HG03521 (cell line): Measurements from ENCODE around the gene CUL5.
"Not testable (repeated sequence)": the region's sequence is repeated elsewhere in the genome, so short reads cannot be mapped to it uniquely, and the experiment has no call there.

Source experiments
- ATAC-seq: cut with Tn5 transposase; IDR thresholded peaks from one replicate; pipeline ENCODE4 v1.9.1; 2021; ENCODE audit warnings: mild to moderate bottlenecking, moderate library complexity; ENCODE audit not compliant: unreplicated experiment

Gene CUL5

DNA sequence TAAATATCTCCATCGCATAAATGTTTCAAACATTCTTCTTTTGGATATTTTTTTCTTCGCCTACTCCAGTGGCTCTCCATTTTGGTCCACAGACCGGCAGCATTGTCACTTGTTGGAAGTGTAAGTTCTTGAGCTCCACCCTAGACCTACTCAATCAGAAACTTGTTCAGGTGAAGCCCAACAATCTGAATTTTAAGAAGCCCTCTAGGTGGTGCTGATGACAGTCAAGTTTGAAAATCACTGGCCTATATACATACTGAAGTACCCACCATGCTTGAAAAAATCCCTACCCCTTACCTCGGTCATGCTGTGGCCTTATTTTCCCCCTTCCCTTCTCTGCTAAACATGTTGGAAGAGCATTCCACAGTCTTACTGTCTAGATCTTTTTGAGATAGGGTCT lies 102.4 kb downstream of the CUL5 start:
- no peak for ATAC-seq

DNA sequence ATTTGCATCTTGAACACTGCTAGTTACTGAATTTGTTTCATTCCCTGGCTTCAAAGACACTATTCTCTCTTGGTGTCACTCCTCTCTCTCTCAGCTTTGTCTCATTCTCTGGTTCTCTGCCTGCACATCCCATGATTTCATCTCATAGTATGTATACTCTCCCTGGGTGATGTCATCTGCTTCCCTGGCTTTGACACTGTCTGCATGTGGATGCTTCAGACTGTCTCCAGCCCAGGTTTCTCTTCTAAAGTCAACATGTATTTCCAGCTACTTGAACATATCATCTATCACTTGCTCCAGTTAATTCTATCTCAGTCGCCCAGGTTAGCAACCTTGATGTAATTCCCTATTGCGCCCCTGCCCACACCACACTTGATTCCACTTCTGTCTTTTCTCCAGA lies 103.4 kb downstream of the CUL5 start:
- no peak for ATAC-seq

GRCh38 chr11:108115500-108116140 lies 106.9 kb downstream of the CUL5 start:
- ATAC-seq: no peak

- ATAC-seq: no peak
Observed at GRCh38 chr11:108117746-108118371, 109.2 kb downstream of the CUL5 start.

GRCh38 chr11:108120936-108121273 lies 112.2 kb downstream of the CUL5 start:
- ATAC-seq: peak; percentile 7

GRCh38 chr11:108121274-108122155 lies 112.8 kb downstream of the CUL5 start, which contains the start of gene ACAT1:
Gene ACAT1, plus strand, starts transcription at chr11:108121567. Its CDS starts 40 bp downstream, at chr11:108121607.
- ATAC-seq: peak; percentile 98

DNA sequence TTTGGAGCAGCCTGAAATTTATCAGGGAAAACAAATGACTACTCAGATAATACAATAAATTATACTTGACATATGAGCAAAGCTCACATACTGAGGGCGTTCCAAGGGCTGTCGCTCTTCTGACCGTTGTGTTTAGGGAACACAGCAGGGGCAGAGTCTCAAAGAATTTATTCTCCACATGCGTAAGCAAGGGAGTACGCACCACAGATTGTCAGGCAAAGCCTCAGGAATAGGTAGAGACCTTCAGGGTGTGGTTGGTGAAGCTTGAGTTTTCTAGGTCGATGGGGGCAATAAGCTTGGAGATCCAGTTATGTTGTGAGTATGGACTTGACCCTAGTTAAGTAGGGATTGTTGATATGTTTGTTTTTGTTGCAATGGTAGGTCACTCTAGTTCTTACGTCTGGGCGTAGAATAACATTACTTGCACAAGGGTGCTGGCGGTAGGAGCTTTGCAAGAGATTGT lies 113.5 kb downstream of the CUL5 start:
- no peak for ATAC-seq

- no peak for ATAC-seq
Observed at GRCh38 chr11:108125096-108125495, 116.4 kb downstream of the CUL5 start.

DNA sequence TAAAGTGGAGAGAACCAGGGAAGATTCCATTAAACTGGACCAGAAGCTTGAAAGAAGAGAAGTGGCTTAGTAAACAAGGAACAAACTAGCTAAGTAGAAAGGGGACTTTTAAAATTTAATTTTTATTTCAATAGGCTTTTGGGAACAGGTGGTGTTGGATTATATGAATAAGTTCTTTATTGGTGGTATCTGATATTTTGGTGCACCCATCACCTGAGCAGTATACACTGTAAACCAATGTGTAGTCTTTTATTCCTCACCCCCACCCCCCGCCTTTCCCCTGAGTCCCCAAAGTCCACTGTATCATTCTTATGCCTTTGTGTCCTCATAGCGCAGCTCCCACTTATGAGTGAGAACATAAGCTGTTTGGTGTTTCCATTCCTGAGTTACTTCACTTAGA lies 120.1 kb downstream of the CUL5 start:
- no peak for ATAC-seq

- no peak for ATAC-seq
Observed at GRCh38 chr11:108131993-108132392, 123.3 kb downstream of the CUL5 start.

- not testable (repeated sequence) for ATAC-seq
Observed at GRCh38 chr11:108132993-108133538, 124.4 kb downstream of the CUL5 start.

GRCh38 chr11:108135845-108136544 lies 127.3 kb downstream of the CUL5 start:
- no peak for ATAC-seq

DNA sequence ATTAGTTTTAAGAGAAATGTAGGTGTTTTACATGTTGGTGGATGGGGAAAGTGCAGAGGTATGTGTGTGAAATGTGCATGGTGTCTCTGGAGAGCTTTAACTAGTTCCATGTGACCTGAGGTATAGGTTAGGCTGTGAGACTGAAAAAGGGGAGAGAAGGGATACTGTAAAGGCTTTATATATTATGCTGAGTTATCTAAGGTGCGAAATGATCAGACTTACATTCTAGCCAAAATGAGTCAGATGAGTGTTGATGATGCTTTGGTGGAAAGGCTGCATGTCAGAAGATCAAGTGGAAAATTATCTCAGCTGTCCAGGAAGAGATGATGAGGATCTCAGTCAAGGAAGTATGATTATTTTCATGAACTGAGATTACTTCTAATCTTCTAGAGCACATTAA lies 128.5 kb downstream of the CUL5 start:
- ATAC-seq: no peak

DNA sequence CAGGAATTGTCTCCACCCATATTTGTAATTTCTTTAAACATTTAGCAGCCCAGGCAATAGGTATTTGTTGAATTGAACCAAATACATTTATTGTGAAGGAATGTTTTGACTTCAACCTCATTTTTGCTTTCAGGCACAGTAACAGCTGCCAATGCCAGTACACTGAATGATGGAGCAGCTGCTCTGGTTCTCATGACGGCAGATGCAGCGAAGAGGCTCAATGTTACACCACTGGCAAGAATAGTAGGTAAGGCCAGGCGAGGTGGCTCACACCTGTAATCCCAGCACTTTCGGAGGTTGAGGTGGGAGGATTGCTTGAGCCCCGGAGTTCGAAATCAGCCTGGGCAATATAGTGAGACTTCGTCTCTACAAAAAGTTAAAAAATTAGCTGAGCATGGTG lies 133.6 kb downstream of the CUL5 start:
- no peak for ATAC-seq

- ATAC-seq: no peak
Observed at GRCh38 chr11:108144615-108145014, 135.9 kb downstream of the CUL5 start.

- no peak for ATAC-seq
Observed at GRCh38 chr11:108147150-108147549, 138.5 kb downstream of the CUL5 start.

- no peak for ATAC-seq
Observed at GRCh38 chr11:108148556-108148955, 139.9 kb downstream of the CUL5 start.

DNA sequence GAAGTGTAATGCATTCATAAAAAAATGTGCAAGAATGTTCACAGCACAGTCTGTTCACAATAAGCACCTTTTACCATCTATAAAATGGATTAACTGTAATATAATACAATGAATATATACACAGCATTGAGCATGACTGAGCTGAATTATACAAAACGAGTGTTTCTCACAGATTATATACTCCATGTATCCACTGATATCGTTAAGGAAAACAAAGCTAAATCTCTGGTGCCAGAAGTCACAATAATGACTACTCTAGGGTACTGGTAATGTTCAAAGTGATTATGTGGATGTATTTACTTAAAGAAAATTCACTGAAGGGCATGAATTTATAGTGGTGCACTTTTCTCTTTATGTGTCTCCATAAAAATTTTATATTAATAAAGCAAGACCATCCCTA lies 145.9 kb downstream of the CUL5 start:
- ATAC-seq: no peak
